Vagina (tissue), 2 donors: Measurements from ENCODE around the gene HLA-B.

Experiments
- POLR2AphosphoS5 ChIP-seq, 2 donors: sonication (generic); formaldehyde crosslinking; IDR thresholded peaks; one replicate each; pipeline ENCODE4 v1.9.0; 2017; ENCODE audit warnings: antibody characterized with exemption in 2 of 2, mild to moderate bottlenecking in 2 of 2, low read depth in 1 of 2; ENCODE audit not compliant: insufficient read depth in 1 of 2
- TF ChIP-seq, protein P1 (sequence below), 3 experiments: fragments of 450-650 bp in 2 of 3; fragments of 200-600 bp in 1 of 3; sonication (generic) in 1 of 3; IDR thresholded peaks; one replicate each; pipeline ENCODE4 v1.5.1; 2017 to 2019; ENCODE audit warnings: antibody characterized with exemption in 3 of 3, mild to moderate bottlenecking in 2 of 3, moderate library complexity in 2 of 3

GRCh38 chr6:31336896-31337496 is 20.0 kb downstream of the HLA-B start:
- TF ChIP-seq, protein P1, sequence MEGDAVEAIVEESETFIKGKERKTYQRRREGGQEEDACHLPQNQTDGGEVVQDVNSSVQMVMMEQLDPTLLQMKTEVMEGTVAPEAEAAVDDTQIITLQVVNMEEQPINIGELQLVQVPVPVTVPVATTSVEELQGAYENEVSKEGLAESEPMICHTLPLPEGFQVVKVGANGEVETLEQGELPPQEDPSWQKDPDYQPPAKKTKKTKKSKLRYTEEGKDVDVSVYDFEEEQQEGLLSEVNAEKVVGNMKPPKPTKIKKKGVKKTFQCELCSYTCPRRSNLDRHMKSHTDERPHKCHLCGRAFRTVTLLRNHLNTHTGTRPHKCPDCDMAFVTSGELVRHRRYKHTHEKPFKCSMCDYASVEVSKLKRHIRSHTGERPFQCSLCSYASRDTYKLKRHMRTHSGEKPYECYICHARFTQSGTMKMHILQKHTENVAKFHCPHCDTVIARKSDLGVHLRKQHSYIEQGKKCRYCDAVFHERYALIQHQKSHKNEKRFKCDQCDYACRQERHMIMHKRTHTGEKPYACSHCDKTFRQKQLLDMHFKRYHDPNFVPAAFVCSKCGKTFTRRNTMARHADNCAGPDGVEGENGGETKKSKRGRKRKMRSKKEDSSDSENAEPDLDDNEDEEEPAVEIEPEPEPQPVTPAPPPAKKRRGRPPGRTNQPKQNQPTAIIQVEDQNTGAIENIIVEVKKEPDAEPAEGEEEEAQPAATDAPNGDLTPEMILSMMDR (IDR thresholded peaks at IDR 0.05): no peak
- no peak for TF ChIP-seq POLR2AphosphoS5 (IDR thresholded peaks at IDR 0.05; ENCODE audit: insufficient read depth in 1 of 2, low read depth in 1 of 2)
